ENCODE results near the gene GSG1L.

Gene GSG1L

GRCh38 chr16:28009586-28010373, 53.7 kb downstream of the GSG1L start:
- H3K4me3 ChIP-seq (ENCODE audit: low read length): no peak overlapping the region
- no peak for TF ChIP-seq CTCF (conservative IDR thresholded peaks at IDR 0.05; ENCODE audit: low read length)
- DNase-seq (ENCODE audit: low read depth): no peak

- H3K4me3 ChIP-seq (ENCODE audit: low read length): no peak overlapping the region
- no peak for DNase-seq (ENCODE audit: low read depth)
- TF ChIP-seq CTCF (conservative IDR thresholded peaks at IDR 0.05; ENCODE audit: low read length): no peak
Measured at GRCh38 chr16:28003923-28004322, 59.6 kb downstream of the GSG1L start.

- no peak for TF ChIP-seq CTCF (conservative IDR thresholded peaks at IDR 0.05; ENCODE audit: low read length)
- DNase-seq (ENCODE audit: low read depth): no peak
- no peak overlapping the region for H3K4me3 ChIP-seq (ENCODE audit: low read length)
Measured at GRCh38 chr16:28003021-28003865, 60.3 kb downstream of the GSG1L start.

- no peak overlapping the region for H3K4me3 ChIP-seq (ENCODE audit: low read length)
- DNase-seq (ENCODE audit: low read depth): no peak
- TF ChIP-seq CTCF (conservative IDR thresholded peaks at IDR 0.05; ENCODE audit: low read length): no peak
Measured at GRCh38 chr16:28001642-28002041, 61.9 kb downstream of the GSG1L start.

- TF ChIP-seq CTCF (conservative IDR thresholded peaks at IDR 0.05; ENCODE audit: low read length): no peak
- no peak overlapping the region for H3K4me3 ChIP-seq (ENCODE audit: low read length)
- no peak for DNase-seq (ENCODE audit: low read depth)
Measured at GRCh38 chr16:28001184-28001583, 62.3 kb downstream of the GSG1L start.

- no peak overlapping the region for H3K4me3 ChIP-seq (ENCODE audit: low read length)
- DNase-seq (ENCODE audit: low read depth): no peak
- TF ChIP-seq CTCF (conservative IDR thresholded peaks at IDR 0.05; ENCODE audit: low read length): no peak
Measured at GRCh38 chr16:28000314-28001169, 63.0 kb downstream of the GSG1L start.

All from AG10803 (cell line).